Activated T-cell treated with anti-CD3 and anti-CD28 coated beads, Interleukin-2, amount 50 U/mL, for 4 hours (primary cell): ENCODE measurements around the gene SIRT5. TPM values are rescaled to one million over a fixed set of nuclear protein-coding genes. Genes with fewer than 3 reads are reported as not detected.

Experiments
- ATAC-seq, 2 donors: fragments of 200-7000 bp; cut with Tn5 transposase; one replicate each; pipeline ENCODE4 v1.10.0; 2021
- DNase-seq: peaks from one replicate; pipeline ENCODE4 v3.0.0-alpha.2; 2020
- H3K27me3 Mint-ChIP-seq: one replicate; pipeline ENCODE4 v1.8.0; 2021; ENCODE audit warnings: low read depth, mixed read lengths
- H3K36me3 Mint-ChIP-seq: one replicate; pipeline ENCODE4 v1.8.0; 2022; ENCODE audit warnings: mixed read lengths; ENCODE audit not compliant: insufficient read depth
- H3K4me1 Mint-ChIP-seq: one replicate; pipeline ENCODE4 v1.8.0; 2021; ENCODE audit warnings: low read depth, mixed read lengths
- H3K4me3 Mint-ChIP-seq: one replicate; pipeline ENCODE4 v1.8.0; 2021; ENCODE audit warnings: mild to moderate bottlenecking, moderate library complexity, mixed read lengths
- H3K9me3 Mint-ChIP-seq: one replicate; pipeline ENCODE4 v1.8.0; 2021; ENCODE audit warnings: mixed read lengths
- total RNA-seq, 3 donors: library from RNA; stranded (reverse); gene quantifications; one replicate each; pipeline ENCODE4 v1.2.1, GENCODE V29; 2021

Gene SIRT5
- total RNA-seq, 3 donors from 2014 or later, result 6.5 to 7.8 (median 7.1) TPM

DNA sequence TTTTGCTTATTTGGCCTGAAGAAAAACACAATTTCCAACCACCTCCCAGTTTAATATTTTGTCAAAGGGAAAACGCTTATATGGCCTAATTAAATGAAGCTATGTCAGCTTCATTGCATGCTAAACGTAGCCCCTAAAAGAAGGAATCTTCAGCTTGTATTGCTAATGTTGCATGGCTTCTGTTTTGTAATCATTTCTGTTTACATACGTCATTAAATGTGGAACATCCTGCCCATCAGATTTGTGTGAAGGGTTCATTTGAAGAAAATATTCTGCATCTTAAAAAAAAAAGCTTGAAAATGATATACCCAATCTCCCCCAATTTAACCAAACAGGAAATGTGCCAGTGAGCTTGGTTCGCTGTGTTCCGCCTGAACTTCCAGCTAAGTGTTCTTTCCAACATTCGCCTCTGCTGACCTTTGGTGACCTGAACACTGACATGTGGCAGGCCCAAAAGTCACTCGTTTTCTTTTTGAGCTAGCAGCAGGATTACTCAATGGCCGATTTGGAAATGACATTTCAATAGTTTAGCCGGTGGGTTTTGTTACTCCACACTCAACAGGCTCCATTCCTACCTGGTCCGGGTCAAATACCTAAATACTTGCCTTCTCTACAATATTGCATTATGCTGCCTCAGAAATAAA, 12.7 kb upstream of the SIRT5 start:
- no peak for ATAC-seq
- Mint-ChIP-seq H3K36me3 (no peaks in the 10 kb centered on the region), H3K9me3 (no peaks in the 10 kb centered on the region), H3K4me3 (no peak overlapping the region), H3K4me1 (no peaks in the 10 kb centered on the region), H3K27me3 (peaks cover 11% of the 10 kb centered on the region)
- DNase-seq, result no peak

DNA sequence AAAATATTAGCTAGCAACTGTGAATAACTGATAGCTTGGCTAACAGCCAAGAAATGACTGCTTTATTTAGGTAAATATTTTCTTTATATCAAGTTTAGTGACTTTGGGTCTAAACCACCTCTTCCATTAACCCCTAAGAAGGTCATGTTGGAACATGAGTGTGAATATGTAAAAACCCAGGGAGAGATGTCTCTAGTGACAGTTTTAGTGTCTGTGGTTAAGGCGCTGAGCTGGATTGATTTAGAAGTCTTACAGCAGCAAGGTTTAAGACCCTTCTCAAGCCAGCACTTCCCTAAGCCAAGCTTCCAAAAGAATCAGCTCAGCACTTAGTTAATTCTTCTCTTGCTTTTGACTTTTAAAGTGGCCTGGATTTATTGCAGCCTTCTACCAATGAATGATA, 11.4 kb upstream of the SIRT5 start:
- H3K36me3 Mint-ChIP-seq, result no peaks in the 10 kb centered on the region
- DNase-seq (no peak), ATAC-seq (no peak)
- H3K4me3 Mint-ChIP-seq, result no peak overlapping the region
- H3K27me3 Mint-ChIP-seq, result peaks cover 18% of the 10 kb centered on the region
- no peaks in the 10 kb centered on the region for H3K9me3 Mint-ChIP-seq
- no peaks in the 10 kb centered on the region for H3K4me1 Mint-ChIP-seq

DNA sequence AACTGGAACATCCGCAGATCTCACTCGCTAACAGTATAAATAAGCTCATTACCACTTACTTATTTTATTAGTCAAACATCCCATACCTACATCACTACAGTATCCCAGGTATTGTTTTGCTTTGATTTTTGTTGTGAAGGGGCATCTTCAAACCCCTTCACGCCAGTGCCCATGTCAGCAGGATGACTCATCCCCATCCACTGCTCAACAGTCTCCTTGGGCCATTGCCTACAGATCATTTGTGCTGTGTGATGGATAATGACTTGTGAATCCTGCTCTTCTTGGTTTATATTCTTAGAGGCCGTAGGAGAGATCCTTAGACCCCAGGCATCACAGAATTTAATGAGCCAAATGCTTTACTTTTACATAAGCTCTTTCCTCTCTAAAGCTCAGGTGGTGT, 8.5 kb upstream of the SIRT5 start:
- no peak overlapping the region for H3K4me3 Mint-ChIP-seq
- peaks cover 21% of the 10 kb centered on the region for H3K27me3 Mint-ChIP-seq
- no peaks in the 10 kb centered on the region for H3K36me3 Mint-ChIP-seq
- no peaks in the 10 kb centered on the region for H3K4me1 Mint-ChIP-seq
- no peaks in the 10 kb centered on the region for H3K9me3 Mint-ChIP-seq
- DNase-seq (no peak), ATAC-seq (no peak)

DNA sequence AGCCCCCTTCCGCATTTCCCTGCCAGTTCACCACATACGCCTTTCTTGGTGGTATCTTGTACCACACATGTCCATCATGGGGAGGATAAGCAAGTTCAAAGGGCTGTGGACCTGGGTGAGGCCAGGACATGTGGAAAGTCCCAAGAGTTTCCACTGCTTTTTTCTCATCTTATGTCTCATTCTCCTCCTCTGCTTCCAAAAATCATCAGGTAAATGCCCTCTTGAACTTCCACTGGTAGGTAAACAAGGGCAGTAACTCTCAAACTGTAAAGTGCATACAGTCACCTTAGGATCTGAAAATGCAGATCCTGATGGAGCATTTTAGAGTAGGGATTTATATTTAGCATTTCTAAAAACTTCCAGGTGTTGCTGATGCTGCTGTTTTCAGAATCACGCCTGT, 7.9 kb upstream of the SIRT5 start:
- Mint-ChIP-seq H3K27me3 (peaks cover 21% of the 10 kb centered on the region), H3K36me3 (no peaks in the 10 kb centered on the region), H3K9me3 (no peaks in the 10 kb centered on the region), H3K4me1 (no peaks in the 10 kb centered on the region), H3K4me3 (no peak overlapping the region)
- DNase-seq, result no peak
- ATAC-seq, result no peak

DNA sequence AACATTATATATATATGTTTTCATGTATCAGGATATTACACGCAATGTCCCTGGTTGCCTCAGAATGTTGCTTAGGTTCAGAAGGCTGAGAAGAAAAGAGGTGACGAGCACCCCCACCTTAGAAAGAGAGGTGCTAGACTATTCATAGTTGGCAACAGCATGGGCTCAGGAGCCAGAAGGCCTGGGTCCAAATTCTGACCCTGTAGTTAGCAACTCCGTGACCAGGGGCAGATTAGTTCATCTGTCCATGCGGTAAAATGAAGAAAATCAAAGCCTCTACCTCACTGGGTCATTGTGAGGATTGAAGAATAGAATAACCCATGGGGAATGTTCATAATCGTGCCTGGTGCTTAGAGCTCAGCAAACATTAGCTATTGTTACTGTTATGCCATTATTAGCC, 5.4 kb upstream of the SIRT5 start:
- DNase-seq, result no peak
- no peaks in the 10 kb centered on the region for H3K4me1 Mint-ChIP-seq
- no peak overlapping the region for H3K4me3 Mint-ChIP-seq
- peaks cover 15% of the 10 kb centered on the region for H3K27me3 Mint-ChIP-seq
- no peaks in the 10 kb centered on the region for H3K9me3 Mint-ChIP-seq
- H3K36me3 Mint-ChIP-seq, result no peaks in the 10 kb centered on the region
- no peak for ATAC-seq

DNA sequence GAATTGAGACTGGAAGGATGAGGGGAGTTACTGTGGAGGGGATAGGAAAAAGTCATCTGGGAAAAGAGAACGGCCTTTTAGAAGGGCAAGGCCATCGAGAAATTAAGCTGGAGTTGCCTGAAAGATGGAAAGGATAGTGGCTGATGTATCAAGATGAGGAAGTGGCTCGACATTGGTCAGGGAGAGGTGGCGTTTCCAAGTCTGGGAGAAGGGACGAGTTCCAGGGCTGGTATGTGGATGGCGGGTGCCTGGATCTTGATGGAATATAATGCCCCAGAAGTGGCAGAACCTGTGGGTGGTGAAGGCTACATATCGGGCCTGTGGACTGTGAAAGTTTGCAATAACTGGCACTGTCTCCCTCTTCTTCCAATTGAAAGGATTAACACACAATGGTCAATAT, 2.2 kb upstream of the SIRT5 start:
- no peak overlapping the region for H3K4me3 Mint-ChIP-seq
- H3K9me3 Mint-ChIP-seq, result no peaks in the 10 kb centered on the region
- peaks cover 18% of the 10 kb centered on the region for H3K4me1 Mint-ChIP-seq
- no peak for DNase-seq
- H3K27me3 Mint-ChIP-seq, result peaks cover 9% of the 10 kb centered on the region
- no peak for ATAC-seq
- no peaks in the 10 kb centered on the region for H3K36me3 Mint-ChIP-seq

DNA sequence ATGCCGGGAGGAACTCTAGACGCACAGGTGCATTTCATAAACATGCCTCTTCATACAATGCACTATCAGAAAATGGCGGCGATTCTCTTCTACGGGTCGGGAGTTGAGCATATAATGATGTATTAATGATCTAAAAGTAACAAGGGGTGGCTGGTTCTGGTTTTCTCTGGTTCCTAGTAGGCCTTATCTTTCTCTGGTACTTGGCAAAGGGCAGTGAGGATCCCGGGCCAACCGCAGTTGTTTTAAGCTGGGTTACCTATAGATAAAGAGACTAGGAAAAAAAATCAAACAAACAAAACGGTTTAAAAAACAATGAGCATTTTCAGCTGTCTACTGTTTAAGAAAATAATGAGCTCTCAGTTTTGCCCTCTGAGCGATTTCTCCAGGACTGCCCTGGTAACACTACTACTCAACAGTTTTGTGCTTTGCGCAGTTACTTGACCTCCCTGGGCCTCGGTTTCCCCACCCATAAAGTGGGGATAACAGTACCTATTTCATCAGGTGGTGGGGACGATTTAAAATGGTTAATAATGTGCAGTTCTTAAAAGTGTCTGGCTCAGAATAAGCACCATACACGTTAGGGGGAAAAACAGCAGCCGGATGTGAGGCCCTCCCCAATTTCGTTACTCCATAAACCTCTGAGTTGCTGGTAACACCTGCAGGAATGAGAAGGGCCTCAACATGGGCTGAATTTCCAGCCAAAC, 1.3 kb upstream of the SIRT5 start:
- Mint-ChIP-seq H3K36me3 (peaks cover 4% of the 10 kb centered on the region), H3K4me1 (peaks cover 18% of the 10 kb centered on the region), H3K4me3 (peak overlapping the region; percentile 74), H3K27me3 (peaks cover 3% of the 10 kb centered on the region), H3K9me3 (peaks cover 5% of the 10 kb centered on the region)
- ATAC-seq (no peak), DNase-seq (no peak)

DNA sequence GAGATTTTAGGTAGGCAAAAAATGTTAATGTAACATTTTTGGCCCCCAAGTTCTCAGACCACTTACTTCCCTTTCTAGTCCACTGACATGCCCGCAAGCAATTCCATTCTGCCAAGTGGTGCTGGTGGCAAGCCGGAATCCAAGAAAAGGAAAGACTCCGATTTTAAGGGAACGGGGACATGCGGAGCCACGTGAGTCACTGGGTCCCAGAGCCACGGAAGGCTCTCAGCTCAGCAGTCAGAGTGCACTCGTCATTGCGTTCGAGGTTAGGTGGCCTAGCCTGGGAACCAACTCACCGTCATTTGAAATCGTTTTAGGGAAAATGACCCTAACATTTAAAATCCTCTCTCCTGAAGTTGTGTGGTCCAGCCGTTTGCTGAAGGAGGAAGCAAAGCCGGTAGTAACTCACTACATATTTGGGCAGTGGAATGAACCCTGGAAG, 711 bp upstream of the SIRT5 start:
- Mint-ChIP-seq H3K9me3 (peaks cover 5% of the 10 kb centered on the region), H3K36me3 (peaks cover 4% of the 10 kb centered on the region), H3K4me3 (peak overlapping the region; percentile 74), H3K27me3 (peaks cover under 1% of the 10 kb centered on the region), H3K4me1 (peaks cover 18% of the 10 kb centered on the region)
- DNase-seq (no peak), ATAC-seq (no peak)

DNA sequence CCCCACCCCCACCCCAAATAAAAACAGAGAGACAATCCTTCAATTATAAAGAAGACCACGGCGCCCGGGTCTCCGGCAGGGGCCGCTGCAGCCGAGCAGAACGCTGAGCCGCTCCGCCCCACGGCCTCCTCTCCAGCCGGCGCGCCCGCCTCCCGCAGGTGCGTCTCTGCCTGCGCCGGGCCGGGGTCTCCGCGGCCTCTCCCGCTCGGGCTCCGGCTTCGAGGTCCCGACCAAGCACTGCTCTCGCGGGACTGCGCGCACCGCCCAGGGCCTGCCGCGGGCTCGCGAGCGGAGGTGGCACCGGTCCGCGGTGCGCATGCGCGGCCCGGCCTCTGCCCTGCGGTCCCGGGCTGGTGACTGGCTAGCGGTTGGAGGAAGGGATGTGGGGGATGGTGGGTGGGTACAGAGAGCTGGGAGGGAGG, 241 bp upstream of the SIRT5 start:
- Mint-ChIP-seq H3K9me3 (peaks cover 5% of the 10 kb centered on the region), H3K4me3 (peak overlapping the region; percentile 94), H3K4me1 (peaks cover 18% of the 10 kb centered on the region), H3K36me3 (peaks cover 4% of the 10 kb centered on the region), H3K27me3 (no peaks in the 10 kb centered on the region)
- peak; percentile 87 to 88 for ATAC-seq
- peak; percentile 92 for DNase-seq

DNA sequence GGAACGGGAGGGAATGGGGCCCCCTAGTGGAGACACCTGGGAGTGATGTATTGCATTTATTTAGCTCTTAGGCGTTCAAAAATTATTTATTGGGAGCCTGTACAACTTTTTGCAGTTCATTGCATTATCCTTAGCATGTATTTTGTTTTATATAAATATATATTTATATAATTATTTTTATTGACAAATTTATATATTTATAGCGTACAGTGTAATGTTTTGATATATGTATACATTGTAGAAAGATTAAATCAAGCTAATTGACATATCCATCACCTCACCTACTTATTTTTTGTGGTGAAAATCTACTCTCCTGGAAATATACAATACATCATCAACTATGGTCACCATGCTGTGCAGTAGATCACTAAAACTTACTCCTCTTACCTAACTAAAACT, 975 bp downstream of the SIRT5 start:
- Mint-ChIP-seq H3K27me3 (no peaks in the 10 kb centered on the region), H3K9me3 (peaks cover 5% of the 10 kb centered on the region), H3K4me3 (peak overlapping the region; percentile 94), H3K36me3 (peaks cover 6% of the 10 kb centered on the region), H3K4me1 (peaks cover 18% of the 10 kb centered on the region)
- ATAC-seq (no peak), DNase-seq (peak; percentile 66)

DNA sequence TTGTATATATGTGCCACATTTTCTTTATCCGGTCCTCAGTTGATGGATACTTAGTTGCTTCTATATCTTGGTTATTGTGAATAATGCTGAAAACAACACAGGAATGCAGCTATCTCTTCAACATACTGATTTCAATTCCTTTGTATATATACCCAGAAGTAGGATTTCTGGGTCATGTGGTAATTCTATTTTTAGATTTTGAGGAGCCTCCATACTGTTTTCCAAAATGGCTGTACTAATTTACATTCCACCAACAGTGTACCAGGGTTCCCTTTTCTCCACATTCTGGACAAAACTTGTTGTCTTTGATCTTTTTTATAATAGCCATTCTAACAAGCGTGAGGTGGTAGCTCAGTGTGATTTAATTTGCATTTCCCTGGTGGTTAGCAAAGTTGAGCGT, 1.6 kb downstream of the SIRT5 start:
- ATAC-seq (no peak), DNase-seq (no peak)
- H3K9me3 Mint-ChIP-seq, result peaks cover 5% of the 10 kb centered on the region
- no peaks in the 10 kb centered on the region for H3K27me3 Mint-ChIP-seq
- H3K4me3 Mint-ChIP-seq, result peak overlapping the region; percentile 62
- peaks cover 18% of the 10 kb centered on the region for H3K4me1 Mint-ChIP-seq
- H3K36me3 Mint-ChIP-seq, result peaks cover 8% of the 10 kb centered on the region

DNA sequence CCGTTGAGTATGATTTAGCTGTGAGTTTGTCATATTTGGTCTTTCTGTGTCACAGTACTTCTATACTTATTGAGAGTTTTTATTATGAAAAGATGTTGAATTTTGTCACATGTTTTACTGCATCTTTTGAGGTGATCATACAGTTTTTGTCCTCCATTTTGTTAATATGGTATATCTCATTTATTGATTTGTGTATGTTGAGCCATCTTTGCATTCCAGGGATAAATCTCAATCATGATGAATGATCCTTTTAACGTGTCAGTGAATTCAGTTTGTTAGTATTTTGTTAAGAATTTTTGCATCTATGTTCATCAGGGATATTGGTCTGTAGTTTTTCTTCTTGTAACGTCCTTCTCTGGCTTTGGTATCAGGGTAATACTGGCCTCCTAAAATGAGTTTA, 3.5 kb downstream of the SIRT5 start:
- Mint-ChIP-seq H3K4me1 (peaks cover 18% of the 10 kb centered on the region), H3K36me3 (peaks cover 11% of the 10 kb centered on the region), H3K9me3 (peaks cover 5% of the 10 kb centered on the region), H3K27me3 (no peaks in the 10 kb centered on the region), H3K4me3 (no peak overlapping the region)
- ATAC-seq (no peak), DNase-seq (no peak)

DNA sequence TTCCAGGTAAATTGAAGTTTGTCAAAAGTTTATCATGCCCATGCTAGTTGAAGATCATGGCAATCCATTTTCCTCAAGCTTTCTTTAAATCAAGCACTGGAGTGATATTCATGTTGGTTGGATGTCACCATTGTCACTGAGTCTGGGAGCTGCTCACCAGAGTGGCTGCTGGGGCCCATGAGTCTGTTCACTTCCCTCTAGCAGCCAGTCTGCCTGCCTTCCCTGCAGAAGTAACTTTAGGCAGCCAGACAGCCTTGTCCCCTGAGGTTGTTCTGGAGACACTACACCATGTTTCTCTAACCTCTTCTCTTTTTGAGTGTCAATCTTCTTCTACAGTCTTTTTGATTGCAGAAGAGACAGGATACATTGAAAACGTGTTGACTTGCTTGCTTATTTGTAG, 5.5 kb downstream of the SIRT5 start:
- H3K4me3 Mint-ChIP-seq, result no peak overlapping the region
- peaks cover 17% of the 10 kb centered on the region for H3K4me1 Mint-ChIP-seq
- ATAC-seq (no peak), DNase-seq (no peak)
- H3K9me3 Mint-ChIP-seq, result peaks cover 5% of the 10 kb centered on the region
- peaks cover 17% of the 10 kb centered on the region for H3K36me3 Mint-ChIP-seq
- H3K27me3 Mint-ChIP-seq, result no peaks in the 10 kb centered on the region

DNA sequence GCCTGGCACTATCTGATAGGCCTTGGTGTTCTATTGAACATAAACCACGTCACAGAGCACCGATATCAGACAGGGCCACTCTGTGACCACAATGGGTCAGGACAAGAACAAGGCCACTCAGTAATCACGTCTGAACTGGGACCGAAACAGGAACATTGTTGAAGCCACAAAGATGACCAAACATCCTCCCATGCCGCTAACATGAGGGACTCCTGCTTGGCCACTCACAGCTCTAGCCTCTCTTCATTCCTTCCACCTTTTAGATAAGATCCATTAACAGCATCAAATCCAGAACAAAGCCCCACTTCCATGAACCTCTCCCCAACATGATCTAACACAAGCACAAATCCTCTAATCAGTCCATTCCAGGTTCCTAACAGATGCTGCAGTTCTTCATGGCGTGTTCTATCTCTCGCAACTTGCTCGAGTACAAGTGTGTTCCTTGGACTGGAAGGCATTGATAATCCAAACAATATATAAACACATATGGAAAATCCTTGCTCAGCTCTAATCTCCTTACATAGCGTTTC, 7.4 kb downstream of the SIRT5 start:
- Mint-ChIP-seq H3K4me3 (no peak overlapping the region), H3K9me3 (peaks cover 5% of the 10 kb centered on the region), H3K27me3 (no peaks in the 10 kb centered on the region), H3K4me1 (peaks cover 2% of the 10 kb centered on the region), H3K36me3 (peaks cover 25% of the 10 kb centered on the region)
- ATAC-seq, result no peak
- no peak for DNase-seq
